GM21786 (cell line): Measurements from ENCODE around the gene ADAMTS2.
"Not testable (repeated sequence)": the region's sequence is repeated elsewhere in the genome, so short reads cannot be mapped to it uniquely, and the experiment has no call there.

ENCODE experiments used
- ATAC-seq: cut with Tn5 transposase; IDR thresholded peaks from one replicate; pipeline ENCODE4 v1.9.1; 2021; ENCODE audit not compliant: unreplicated experiment

ADAMTS2 gene

DNA sequence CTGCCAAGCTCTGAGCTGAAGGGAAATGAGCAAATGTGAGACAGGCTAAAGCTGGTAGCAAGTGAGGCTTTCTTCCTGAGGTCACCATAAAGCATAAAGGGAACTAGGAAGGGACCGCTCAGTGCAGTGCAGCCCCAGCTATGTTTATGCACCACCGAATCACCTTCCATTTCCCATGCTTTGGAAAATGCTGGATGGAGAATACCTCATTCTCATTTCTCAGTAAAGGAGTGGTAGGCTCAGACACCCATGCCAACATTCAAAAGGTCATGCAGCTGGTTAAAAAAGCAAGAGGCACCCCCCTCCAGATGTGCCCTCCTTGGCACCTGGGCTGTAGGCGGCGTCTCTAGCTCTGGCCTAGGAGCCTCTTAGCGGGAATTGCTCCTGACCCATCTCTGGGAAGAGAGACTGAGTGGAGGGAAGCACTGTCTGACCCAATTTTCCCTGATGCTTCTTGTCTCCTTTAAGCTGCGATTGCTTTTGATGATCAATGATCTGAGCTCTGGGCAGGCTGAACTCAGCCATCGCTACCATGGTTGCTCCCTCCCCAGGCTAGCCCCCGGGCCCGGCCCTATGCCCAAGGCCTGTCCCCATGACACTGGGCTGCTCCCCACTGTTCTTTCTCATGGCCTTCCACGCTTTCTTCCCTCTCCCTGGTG is 226.4 kb downstream of the ADAMTS2 start:
- ATAC-seq: no peak

DNA sequence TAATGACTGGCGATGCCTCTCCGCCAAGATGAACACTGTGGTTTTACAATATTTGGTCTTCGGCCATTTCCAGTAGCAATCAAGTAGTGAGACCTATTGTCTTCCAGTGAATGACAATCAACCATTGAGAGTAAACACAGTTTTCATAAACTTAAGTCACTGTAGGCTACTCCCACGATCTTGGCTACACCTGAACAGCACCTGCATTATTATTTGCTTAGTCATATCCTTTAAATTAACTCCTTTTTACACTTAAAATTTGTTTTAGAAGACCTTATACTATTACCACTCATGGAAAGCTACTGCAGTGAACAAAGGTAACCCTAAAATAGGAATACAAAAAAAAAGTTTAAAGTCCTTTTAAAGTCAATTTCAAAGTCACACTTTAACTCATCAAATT is 226.9 kb downstream of the ADAMTS2 start:
- ATAC-seq: no peak

GRCh38 chr5:179115845-179116524 is 229.3 kb downstream of the ADAMTS2 start:
- ATAC-seq: no peak

GRCh38 chr5:179115307-179115706 is 230.0 kb downstream of the ADAMTS2 start:
- no peak for ATAC-seq

DNA sequence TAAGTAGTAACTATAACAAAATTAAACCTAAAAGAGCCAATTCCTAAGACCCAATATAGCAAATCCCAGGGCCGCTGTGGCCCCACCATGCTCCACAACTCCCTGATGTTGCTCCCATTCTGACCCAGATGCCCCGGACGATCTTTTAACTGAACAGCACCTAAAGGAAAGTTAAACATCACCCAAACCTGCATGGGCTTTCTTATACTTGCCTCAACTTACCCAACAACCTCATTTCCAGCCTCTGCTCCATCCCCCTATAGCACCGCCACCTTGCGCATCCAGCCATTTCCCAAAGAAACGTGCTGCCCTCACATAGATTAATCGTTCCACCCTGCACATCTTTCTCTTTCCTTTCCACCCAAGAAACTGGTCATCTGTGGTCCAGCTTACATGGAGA is 230.5 kb downstream of the ADAMTS2 start:
- no peak for ATAC-seq

DNA sequence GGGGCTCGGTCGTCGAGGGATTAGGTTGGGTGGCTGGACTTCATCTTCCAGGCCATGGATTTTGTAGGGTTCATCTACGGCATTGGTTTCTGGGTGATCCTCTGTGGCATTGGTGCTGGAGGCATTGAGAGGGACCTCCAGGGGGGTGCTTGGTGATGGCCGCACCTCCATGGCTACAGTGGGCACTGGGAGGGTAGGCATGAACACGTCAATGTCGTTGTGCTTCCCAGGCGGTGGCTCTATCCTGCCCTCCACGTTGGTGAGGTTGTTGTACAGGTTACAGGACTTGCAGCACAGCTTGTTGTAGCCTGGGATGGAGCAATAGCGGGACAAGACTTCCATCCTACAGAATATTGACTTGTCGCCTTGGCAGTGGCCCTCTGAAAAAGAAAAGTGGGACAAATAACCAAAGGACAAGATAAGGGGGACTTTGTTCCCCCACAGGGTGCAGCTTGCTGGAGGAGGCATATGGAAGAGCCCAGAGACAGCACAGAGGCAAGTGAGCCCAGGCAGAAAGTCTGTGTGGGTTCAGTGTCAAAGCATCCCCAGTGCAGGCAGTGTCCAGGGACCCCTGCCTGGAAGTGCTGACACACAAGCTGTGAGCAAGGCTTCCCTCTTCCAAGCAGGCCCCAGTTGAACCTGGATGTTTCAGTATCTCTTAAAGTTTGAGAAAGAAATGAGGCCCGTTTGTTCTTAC is 231.2 kb downstream of the ADAMTS2 start:
- no peak for ATAC-seq

- ATAC-seq: no peak
Observed at GRCh38 chr5:179113143-179113530, 232.1 kb downstream of the ADAMTS2 start.

DNA sequence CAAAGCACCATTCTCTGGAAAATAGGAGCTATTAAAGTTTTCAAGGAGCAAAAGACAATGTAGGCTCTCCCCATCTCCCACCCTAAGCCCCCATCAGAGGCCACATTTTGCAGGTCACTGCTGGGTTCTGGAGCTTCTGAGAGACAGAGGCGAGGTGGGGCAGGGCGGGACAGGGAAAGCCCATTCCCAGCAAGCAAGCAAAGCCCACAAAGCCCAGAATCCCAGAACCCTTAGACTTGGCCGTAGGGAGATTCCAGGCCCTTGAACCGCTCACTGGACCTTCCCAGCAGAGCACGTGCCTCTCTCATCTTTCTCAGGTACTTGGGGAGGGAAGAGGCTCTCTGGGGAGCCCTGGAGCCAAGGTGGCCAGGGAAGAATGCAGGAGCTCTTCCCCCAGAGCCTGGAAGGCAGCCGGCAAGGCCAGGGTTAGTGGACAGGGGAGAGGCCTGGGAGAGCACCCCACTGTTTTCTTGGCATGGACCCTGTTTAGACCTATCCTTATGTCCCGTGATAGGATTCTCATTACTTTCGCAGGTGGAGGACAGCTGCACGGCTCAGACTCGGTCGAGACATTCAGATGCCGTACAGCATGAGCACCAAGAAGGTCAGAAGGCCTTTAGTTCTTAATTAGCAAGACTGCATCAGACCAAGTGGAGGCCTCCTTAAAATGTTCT is 232.7 kb downstream of the ADAMTS2 start:
- no peak for ATAC-seq

DNA sequence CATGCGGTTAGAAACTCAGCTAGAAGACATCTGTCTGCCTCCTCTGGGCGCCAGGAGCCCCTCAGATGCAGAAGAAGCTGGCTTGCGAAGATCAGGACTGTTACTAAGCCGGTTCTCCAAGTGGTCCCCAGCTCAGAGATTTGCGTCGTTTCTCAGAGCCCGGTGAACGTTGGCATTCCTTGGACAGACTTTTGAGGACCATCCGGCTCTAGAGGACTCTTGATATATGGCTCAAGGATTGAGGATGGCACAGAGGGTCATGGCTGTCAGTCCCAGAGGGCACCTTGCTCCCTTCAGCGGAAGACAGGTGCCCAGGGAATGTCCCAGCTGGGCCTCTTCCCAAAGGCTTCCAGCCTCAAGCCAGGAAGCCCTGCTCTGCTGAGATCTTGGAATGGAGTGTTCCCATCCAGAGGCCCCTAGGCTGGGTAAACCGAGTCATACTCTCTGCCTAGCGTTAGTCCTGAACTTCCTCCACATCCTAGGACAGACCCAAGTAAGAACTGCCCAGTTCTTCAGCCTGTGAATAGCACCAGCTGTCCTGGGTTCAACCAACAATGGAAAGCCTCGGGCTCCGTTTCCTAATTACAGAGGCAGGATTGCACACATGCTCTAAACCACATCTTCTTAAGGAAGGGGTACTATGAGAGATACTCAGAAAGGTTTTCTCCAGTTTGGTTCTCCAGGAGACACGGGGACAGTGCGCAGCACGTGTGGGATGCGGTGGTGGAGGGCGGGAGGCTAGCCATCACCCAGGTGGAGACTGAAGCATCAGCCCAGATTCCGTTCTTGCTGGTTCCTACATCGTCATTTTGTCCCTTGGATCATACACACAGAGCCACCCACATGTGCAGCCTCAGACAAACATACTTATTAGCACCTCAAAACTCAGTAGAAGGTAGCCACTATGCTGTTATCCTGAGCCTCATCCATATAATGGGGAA is 233.7 kb downstream of the ADAMTS2 start:
- ATAC-seq: no peak

GRCh38 chr5:179110528-179110927 is 234.7 kb downstream of the ADAMTS2 start:
- no peak for ATAC-seq

GRCh38 chr5:179101282-179101681 is 244.0 kb downstream of the ADAMTS2 start:
- not testable (repeated sequence) for ATAC-seq

GRCh38 chr5:179089502-179089901 is 255.8 kb downstream of the ADAMTS2 start:
- no peak for ATAC-seq

DNA sequence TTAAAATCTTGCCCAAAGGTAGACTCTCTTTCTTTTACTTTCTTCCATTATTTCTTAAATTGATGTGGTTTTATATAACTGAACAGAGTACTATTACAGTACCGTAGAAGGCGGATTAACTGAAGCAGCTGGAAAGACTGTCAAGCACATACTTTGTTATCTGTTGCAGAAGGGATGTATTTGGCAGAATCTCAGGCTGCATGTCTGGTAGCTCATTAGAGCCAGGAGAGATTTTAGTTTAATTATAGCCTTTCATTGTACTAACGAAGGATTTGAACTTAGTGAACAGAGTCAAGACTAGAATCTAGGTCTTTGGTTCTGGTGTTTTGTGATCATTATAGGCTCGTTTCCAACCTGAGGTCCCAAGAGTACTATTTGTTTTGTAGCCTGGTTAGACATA is 264.5 kb downstream of the ADAMTS2 start:
- no peak for ATAC-seq

GRCh38 chr5:179079165-179079987 is 265.9 kb downstream of the ADAMTS2 start:
- ATAC-seq: no peak

GRCh38 chr5:179065703-179066102 is 279.6 kb downstream of the ADAMTS2 start:
- no peak for ATAC-seq

GRCh38 chr5:179061025-179061424 is 284.2 kb downstream of the ADAMTS2 start:
- ATAC-seq: no peak
